Neural crest cell (in vitro differentiated cells): Measurements from ENCODE around the gene KIAA1210. TPM values are rescaled to one million over a fixed set of nuclear protein-coding genes. Genes with fewer than 3 reads are reported as not detected.

ENCODE experiments used
- DNase-seq: peaks from one replicate; pipeline ENCODE4 v3.0.0; 2021; ENCODE audit warnings: low read depth, mixed read lengths, low spot score
- H3K27ac Mint-ChIP-seq: one replicate; pipeline ENCODE4 v1.8.0; 2021; ENCODE audit warnings: mild to moderate bottlenecking, mixed read lengths; ENCODE audit not compliant: unreplicated experiment
- H3K27me3 Mint-ChIP-seq: 2 replicates; pipeline ENCODE4 v1.8.0; 2021; ENCODE audit warnings: low read depth, mild to moderate bottlenecking, mixed read lengths
- H3K36me3 Mint-ChIP-seq: 2 replicates; pipeline ENCODE4 v1.8.0; 2021; ENCODE audit warnings: low read depth, mild to moderate bottlenecking, mixed read lengths
- H3K4me1 Mint-ChIP-seq: 2 replicates; pipeline ENCODE4 v1.8.0; 2021; ENCODE audit warnings: mixed read lengths
- H3K4me3 Mint-ChIP-seq: one replicate; pipeline ENCODE4 v1.8.0; 2021; ENCODE audit warnings: mild to moderate bottlenecking, mixed read lengths
- H3K9me3 Mint-ChIP-seq: 2 replicates; pipeline ENCODE4 v1.8.0; 2021; ENCODE audit warnings: mixed read lengths
- CTCF ChIP-seq: fragments of 200-600 bp; sonication (generic); conservative IDR thresholded peaks from 2 replicates; pipeline ENCODE4 v1.5.0; 2021; ENCODE audit warnings: antibody characterized with exemption, mild to moderate bottlenecking
- long read RNA-seq: library from polyadenylated mRNA; unstranded; transcript quantifications from one replicate; pipeline ENCODE4 v2.0.0, GENCODE V29; 2020
- total RNA-seq: library from RNA; stranded (reverse); gene quantifications from 2 replicates; pipeline ENCODE4 v1.2.1, GENCODE V29; 2021

Gene KIAA1210
- total RNA-seq = not detected in 2 replicates
- long read RNA-seq = 0 reads

- no peaks in the 10 kb centered on the region for H3K27me3 Mint-ChIP-seq
- no peaks in the 10 kb centered on the region for H3K4me1 Mint-ChIP-seq
- H3K4me3 Mint-ChIP-seq = no peak within 1 kb of the TSS
- no peak within 1 kb of the TSS for H3K27ac Mint-ChIP-seq
- H3K9me3 Mint-ChIP-seq = no peaks in the 10 kb centered on the region
- no peak for DNase-seq
- no peak for TF ChIP-seq CTCF
- H3K36me3 Mint-ChIP-seq = no peaks in the 10 kb centered on the region
Observed at GRCh38 chrX:119127650-119128049, at the start of gene KIAA1210. KIAA1210 (minus strand) TSS chrX:119127812; CDS start chrX:119123642, 4,170 bp downstream.

DNA sequence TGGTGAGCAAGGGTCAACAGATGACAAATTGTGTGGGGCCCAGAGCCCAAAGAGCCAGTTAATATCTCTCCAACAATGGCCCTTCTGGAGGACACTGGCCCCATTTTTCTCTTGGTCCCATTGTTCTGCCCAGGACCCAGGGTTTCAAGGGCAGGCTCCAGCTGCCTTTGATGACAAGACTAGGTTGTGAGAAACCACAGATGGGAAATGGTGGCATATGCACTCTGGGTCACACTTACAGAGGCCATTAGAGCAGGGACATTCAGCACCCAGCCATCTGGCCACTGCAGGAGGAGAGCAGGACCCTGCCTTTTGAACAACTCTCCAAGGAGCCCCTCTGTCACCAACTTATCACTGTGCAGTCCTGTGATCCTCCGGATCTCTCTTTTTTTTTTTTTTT is 49.7 kb upstream of the KIAA1210 start:
- H3K27me3 Mint-ChIP-seq = no peaks in the 10 kb centered on the region
- no peak overlapping the region for H3K4me3 Mint-ChIP-seq
- H3K9me3 Mint-ChIP-seq = peaks cover 6% of the 10 kb centered on the region
- no peaks in the 10 kb centered on the region for H3K4me1 Mint-ChIP-seq
- H3K27ac Mint-ChIP-seq = no peak overlapping the region
- TF ChIP-seq CTCF = no peak
- H3K36me3 Mint-ChIP-seq = peaks cover 4% of the 10 kb centered on the region
- no peak for DNase-seq

GRCh38 chrX:119174900-119175299 is 47.3 kb upstream of the KIAA1210 start:
- Mint-ChIP-seq H3K27me3 (no peaks in the 10 kb centered on the region), H3K27ac (no peak overlapping the region), H3K9me3 (peaks cover 13% of the 10 kb centered on the region)

DNA sequence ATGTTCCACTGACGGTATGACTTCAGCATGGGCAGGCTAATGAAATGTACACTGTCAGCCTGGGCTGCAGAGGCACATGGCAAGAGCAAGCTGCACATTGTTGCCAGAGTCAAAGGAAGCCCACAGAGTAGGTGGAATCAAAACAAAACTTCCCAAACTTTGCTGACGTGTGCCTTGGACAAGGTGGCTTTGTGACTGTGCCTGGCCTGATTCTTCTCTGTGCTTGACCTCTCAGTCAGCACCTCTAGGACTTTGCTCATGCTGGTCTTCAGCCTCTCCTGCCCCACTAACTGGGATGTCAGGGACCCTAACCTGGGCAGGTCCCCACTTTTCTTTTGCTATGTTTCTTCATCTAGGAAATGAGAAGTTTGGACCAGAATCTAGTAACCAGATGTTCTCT is 40.5 kb upstream of the KIAA1210 start:
- Mint-ChIP-seq H3K4me1 (no peaks in the 10 kb centered on the region), H3K36me3 (peaks cover 4% of the 10 kb centered on the region), H3K27ac (no peak overlapping the region), H3K4me3 (no peak overlapping the region), H3K27me3 (no peaks in the 10 kb centered on the region), H3K9me3 (peaks cover 17% of the 10 kb centered on the region)
- TF ChIP-seq CTCF = no peak
- no peak for DNase-seq

More at GRCh38 chrX:119174900-119175299, 47.3 kb upstream of the KIAA1210 start:
- Mint-ChIP-seq H3K4me1 (no peaks in the 10 kb centered on the region), H3K36me3 (peaks cover 4% of the 10 kb centered on the region), H3K4me3 (no peak overlapping the region)
- no peak for TF ChIP-seq CTCF
- DNase-seq = no peak

DNA sequence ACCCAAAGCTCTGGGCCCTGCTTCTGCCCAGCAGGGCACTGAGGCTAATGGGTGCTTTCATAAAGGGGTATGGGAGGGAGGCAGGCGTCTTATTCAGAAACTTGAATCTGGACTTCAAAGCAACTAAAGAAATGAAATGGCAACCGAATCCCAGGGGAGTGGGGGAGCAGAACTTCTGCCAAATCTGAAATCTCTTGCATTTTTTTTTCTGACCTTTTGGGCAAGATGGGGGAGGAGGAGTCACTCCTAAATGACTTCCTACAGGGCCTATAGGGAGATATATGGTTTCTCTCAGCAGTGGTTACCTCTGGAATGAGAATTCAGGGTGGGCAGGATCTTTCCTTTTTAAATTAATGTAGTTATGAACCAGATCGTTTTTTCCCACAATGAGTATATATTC is 30.6 kb upstream of the KIAA1210 start:
- H3K27me3 Mint-ChIP-seq = no peaks in the 10 kb centered on the region
- H3K9me3 Mint-ChIP-seq = peaks cover 6% of the 10 kb centered on the region
- no peak for TF ChIP-seq CTCF
- H3K4me3 Mint-ChIP-seq = no peak overlapping the region
- H3K27ac Mint-ChIP-seq = no peak overlapping the region
- no peak for DNase-seq
- H3K4me1 Mint-ChIP-seq = no peaks in the 10 kb centered on the region
- H3K36me3 Mint-ChIP-seq = no peaks in the 10 kb centered on the region

GRCh38 chrX:119156241-119156640 is 28.6 kb upstream of the KIAA1210 start:
- no peak for DNase-seq
- Mint-ChIP-seq H3K4me1 (no peaks in the 10 kb centered on the region), H3K4me3 (no peak overlapping the region), H3K9me3 (peaks cover 6% of the 10 kb centered on the region), H3K27ac (no peak overlapping the region), H3K27me3 (no peaks in the 10 kb centered on the region), H3K36me3 (no peaks in the 10 kb centered on the region)
- no peak for TF ChIP-seq CTCF
